Fibroblast of pulmonary artery (primary cell): Measurements from ENCODE around the gene SHE.

Experiments
- DNase-seq: peaks from one replicate; pipeline ENCODE4 v3.0.0-alpha.2; 2010; ENCODE audit warnings: low read depth
- H3K4me3 ChIP-seq: replicated peaks from 2 replicates; pipeline ENCODE4 v1.5.1; 2011; ENCODE audit warnings: low read depth, mild to moderate bottlenecking, control low read depth, low read length, moderate library complexity
- TF ChIP-seq, protein P1 (sequence below): IDR thresholded peaks from 2 replicates; pipeline ENCODE4 v1.5.1; 2011; ENCODE audit warnings: mild to moderate bottlenecking, control low read depth, low read length, inconsistent platforms; ENCODE audit errors: missing control alignments

SHE gene

DNA sequence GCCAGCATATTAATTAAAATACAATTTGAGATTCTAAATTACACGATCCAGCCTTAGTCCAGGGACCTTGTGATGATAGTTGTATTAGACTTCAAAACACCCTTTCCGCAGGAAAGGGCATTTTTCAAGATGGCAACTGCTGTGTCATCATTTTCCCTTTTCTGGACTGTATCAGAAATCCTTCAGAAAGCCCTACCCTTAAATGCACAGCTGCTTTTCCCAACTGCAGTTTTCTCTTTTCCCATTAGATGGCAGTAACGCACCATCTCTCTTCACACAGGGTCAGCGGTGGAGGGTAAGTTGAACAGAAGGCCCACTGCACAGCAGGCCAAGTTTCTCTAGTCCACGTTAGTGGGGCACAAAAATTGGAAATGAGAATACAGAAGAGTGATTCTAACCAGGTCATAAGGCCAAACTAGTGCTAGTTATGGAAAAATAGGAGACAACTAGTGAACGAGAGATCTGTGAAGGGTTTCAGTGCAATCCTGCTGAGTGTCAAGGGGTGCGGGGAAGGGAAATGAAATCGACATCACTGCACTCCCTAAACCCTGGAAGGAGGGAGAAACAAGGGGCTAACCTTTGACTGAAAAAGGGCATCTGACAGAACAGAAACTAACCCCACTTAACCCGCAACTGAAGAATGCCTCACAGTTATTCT, 22.3 kb downstream of the SHE start:
- TF ChIP-seq, protein P1, sequence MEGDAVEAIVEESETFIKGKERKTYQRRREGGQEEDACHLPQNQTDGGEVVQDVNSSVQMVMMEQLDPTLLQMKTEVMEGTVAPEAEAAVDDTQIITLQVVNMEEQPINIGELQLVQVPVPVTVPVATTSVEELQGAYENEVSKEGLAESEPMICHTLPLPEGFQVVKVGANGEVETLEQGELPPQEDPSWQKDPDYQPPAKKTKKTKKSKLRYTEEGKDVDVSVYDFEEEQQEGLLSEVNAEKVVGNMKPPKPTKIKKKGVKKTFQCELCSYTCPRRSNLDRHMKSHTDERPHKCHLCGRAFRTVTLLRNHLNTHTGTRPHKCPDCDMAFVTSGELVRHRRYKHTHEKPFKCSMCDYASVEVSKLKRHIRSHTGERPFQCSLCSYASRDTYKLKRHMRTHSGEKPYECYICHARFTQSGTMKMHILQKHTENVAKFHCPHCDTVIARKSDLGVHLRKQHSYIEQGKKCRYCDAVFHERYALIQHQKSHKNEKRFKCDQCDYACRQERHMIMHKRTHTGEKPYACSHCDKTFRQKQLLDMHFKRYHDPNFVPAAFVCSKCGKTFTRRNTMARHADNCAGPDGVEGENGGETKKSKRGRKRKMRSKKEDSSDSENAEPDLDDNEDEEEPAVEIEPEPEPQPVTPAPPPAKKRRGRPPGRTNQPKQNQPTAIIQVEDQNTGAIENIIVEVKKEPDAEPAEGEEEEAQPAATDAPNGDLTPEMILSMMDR: peak; percentile 97
- DNase-seq: peak; percentile 94

DNA sequence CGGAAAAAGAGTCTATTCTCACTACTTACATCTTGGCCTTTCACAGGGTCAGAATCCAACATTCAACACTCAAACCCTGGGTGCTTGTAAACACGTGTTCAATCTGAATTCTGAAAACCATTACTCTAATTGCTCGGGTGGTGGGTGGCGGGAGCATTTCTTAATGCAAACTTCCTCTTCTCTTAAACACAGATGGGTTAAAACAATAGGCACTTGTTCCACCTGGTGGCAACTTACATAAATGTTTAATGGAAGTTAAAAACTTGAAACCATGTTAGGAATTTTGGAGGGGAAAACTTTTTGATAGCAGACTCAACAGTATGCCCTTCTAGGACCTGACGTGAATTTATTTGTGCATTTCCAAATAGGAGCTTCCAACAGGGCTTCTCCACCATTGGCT, 23.6 kb downstream of the SHE start:
- H3K4me3 ChIP-seq: no peak overlapping the region
- DNase-seq: peak; percentile 62
- TF ChIP-seq, protein P1: peak; percentile 18

More for the DNA sequence above, 22.3 kb downstream of the SHE start:
- no peak overlapping the region for H3K4me3 ChIP-seq

DNA sequence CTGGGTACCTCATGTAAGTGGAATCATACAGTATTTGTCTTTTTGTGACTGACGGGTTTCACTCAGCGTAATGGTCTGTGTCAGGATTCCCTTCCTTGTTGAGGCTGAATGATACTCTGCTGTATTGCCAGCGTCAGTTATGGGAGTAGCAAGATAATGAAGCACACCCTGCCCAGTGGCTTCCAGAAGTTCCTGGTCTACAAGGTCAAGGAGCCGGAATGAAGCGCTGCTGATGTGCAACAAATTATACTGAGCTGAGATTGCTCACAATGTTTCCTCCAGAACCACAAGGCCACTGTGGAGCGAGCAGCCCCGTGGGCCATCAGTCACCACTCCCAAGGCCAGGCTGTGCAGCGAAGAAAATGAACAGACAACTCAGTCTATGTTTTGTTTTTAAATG, 24.2 kb downstream of the SHE start:
- TF ChIP-seq, protein P1: no peak
- no peak overlapping the region for H3K4me3 ChIP-seq

DNA sequence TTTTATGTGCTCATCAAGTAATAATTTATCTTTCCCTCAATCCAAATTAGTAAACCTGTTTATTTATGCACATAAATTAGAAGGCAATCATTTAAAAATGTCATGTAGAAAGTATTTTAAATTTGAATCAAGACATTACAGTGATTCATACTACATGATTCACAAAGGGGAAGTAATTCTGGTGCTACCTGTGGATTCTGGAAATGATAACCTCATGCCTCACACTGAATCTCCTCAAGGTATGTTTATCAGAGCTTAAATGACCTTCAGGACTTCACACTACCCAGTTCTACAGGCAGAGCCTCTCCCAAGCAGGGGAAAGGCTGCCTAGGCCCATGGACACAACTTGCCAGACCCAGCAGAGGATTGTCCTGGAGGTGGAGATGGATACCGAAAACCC, 25.4 kb downstream of the SHE start:
- no peak for DNase-seq
- TF ChIP-seq, protein P1: no peak
- no peak overlapping the region for H3K4me3 ChIP-seq

More for the DNA sequence above, 24.2 kb downstream of the SHE start:
- DNase-seq: no peak

DNA sequence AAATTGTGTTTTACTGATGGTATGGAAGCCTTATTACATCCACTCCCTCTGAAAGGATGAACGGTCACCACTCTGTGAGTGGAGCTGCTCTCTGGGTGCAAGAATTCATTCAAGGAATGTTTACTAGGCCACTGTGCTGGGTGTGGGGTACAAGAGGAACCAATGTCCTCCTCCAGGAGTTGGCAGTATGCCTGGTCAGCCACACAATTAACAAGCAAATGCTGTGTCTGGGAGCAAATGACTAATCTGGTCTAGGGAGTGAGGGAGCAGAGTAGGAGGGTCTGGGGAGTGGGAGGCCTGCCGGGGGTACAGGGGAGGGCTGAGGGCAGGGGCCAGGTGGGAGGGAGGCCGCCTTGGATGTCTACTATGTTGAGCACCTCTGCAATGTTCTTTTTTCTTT, 27.4 kb downstream of the SHE start:
- H3K4me3 ChIP-seq: no peak overlapping the region
- TF ChIP-seq, protein P1: no peak
- DNase-seq: peak; percentile 78

DNA sequence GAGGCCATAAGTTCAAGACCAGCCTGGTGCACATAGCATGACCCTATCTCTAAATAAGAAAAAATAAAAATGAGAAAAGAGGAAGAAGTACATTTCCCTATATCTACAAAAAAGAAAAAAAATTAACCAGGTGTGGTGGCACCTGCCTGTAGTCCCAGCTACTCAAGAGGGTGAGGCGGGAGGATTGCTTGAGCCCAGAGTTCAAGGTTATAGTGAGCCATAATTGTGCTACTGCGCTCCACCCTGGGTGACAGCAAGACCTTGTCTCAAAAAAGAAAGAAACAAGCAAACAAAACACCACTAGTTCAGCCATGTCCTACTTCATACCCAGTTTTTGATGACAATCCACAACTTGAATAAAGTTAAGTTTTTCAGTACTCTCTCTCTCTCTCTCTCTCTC, 30.9 kb downstream of the SHE start:
- H3K4me3 ChIP-seq: no peak overlapping the region
- DNase-seq: no peak
- TF ChIP-seq, protein P1: no peak

DNA sequence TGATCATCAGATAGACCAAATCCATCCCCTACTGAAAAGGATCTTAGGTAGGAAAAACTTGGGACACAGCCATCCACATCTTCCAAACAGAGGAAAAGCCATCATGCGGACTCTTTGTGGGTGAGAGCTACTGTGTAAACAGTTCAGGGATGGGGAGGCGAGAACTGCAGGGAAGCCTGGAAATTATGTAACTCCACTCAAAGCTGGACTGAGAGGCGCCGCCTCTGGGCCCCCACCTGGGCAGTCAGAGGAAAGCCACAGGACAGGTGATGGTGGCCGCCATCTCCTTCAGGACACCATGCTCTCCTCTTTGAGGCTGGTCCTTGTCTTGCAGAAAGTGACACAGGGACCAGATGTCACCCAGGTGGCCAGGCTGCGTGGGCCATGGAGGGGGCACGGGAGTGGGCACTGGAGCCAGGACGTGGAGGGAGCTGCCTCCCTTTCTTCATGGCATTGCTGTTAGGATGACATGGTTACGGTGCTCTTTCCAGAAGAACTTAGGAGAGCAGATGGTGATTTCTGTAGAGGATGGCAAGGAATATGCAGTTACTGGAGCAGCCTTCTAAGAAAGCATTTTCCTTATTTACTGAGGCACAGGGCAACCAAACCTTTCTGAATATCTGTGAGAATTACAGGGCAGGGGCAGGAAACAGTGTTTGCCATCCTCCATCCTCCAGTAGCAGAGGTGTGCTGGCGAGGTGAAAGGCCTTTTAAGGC, 32.2 kb downstream of the SHE start:
- DNase-seq: no peak
- TF ChIP-seq, protein P1: no peak
- no peak overlapping the region for H3K4me3 ChIP-seq
